Measurements from ENCODE around the gene SMCHD1. TPM values are rescaled to one million over a fixed set of nuclear protein-coding genes. Genes with fewer than 3 reads are reported as not detected.

SMCHD1 gene
- total RNA-seq, 1 donor from 2014 or later, result 29.7 TPM

DNA sequence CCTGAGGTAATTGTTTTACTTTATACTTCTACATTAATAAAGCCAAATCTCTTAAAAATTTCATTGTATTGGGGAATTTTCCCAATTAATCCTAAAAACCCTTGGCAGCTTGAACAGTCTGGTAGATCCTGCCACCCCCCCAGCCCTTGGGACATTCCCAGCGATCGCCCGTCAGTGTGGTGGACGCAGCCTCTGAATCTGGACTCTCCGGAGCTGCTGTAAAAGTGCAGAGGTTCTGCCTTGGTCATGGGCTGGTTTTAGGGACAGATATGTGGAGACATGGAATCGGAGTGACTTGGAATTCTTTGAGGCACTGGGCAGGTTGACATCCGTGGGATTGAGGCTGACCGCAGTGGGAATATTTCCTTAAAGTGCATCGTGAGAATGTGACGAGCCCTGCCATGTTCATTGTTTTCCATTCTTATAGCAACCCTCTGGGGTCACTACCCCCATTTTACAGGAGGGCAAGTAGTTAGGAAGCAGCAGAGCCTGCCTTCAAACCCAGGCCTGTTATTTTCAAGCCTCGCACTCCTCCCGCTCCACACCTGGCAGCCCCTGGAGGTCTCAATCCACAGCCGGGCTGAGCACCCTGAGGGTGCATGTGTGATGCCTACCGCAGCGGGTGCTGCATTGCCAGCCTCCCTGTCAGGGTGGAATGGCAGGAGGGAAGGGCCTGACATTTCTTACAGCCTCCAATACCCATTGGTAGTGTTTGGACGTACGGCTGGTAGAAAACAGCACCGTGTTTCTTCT is 197.8 kb downstream of the SMCHD1 start:
- Histone ChIP-seq H3K27me3 (ENCODE audit: insufficient read depth, low read length) (peaks cover 9% of the 10 kb centered on the region), H3K4me1 (ENCODE audit: insufficient read depth, low read length) (no peaks in the 10 kb centered on the region), H3K27ac (ENCODE audit: low read depth, low read length) (no peak overlapping the region), H3K79me2 (ENCODE audit: insufficient read depth, low read length) (no peaks in the 10 kb centered on the region), H3K4me2 (ENCODE audit: low read length) (no peak overlapping the region), H3K36me3 (ENCODE audit: insufficient read depth, low read length) (no peaks in the 10 kb centered on the region), H4K20me1 (ENCODE audit: insufficient read depth, low read length) (no peaks in the 10 kb centered on the region), H3K9me3 (ENCODE audit: insufficient read depth, low read depth, low read length) (no peaks in the 10 kb centered on the region), H3K9ac (ENCODE audit: low read length) (no peak overlapping the region), H3K4me3 (ENCODE audit: insufficient read depth, low read depth, low read length) (no peak overlapping the region), H2AFZ (ENCODE audit: low read depth, low read length) (no peak overlapping the region)
- H3K36me3 Mint-ChIP-seq (ENCODE audit: low read depth, unreplicated experiment), result peaks cover 2% of the 10 kb centered on the region
- no peaks in the 10 kb centered on the region for H3K27me3 Mint-ChIP-seq (ENCODE audit: low read depth, unreplicated experiment)
- no peak overlapping the region for H3K27ac Mint-ChIP-seq (ENCODE audit: unreplicated experiment)
- TF ChIP-seq, protein P1, sequence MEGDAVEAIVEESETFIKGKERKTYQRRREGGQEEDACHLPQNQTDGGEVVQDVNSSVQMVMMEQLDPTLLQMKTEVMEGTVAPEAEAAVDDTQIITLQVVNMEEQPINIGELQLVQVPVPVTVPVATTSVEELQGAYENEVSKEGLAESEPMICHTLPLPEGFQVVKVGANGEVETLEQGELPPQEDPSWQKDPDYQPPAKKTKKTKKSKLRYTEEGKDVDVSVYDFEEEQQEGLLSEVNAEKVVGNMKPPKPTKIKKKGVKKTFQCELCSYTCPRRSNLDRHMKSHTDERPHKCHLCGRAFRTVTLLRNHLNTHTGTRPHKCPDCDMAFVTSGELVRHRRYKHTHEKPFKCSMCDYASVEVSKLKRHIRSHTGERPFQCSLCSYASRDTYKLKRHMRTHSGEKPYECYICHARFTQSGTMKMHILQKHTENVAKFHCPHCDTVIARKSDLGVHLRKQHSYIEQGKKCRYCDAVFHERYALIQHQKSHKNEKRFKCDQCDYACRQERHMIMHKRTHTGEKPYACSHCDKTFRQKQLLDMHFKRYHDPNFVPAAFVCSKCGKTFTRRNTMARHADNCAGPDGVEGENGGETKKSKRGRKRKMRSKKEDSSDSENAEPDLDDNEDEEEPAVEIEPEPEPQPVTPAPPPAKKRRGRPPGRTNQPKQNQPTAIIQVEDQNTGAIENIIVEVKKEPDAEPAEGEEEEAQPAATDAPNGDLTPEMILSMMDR (IDR thresholded peaks at IDR 0.05; ENCODE audit: insufficient read depth, low read depth, low read length), result no peak
- TF ChIP-seq EZH2 (IDR thresholded peaks at IDR 0.05; ENCODE audit: insufficient read depth, low read length), result no peak
- H3K9me3 Mint-ChIP-seq (ENCODE audit: unreplicated experiment), result no peaks in the 10 kb centered on the region
- H3K4me1 Mint-ChIP-seq (ENCODE audit: low read depth, unreplicated experiment), result peaks cover 34% of the 10 kb centered on the region
- DNase-seq (ENCODE audit: low read depth), result no peak
- no peak overlapping the region for H3K4me3 Mint-ChIP-seq (ENCODE audit: unreplicated experiment)
- FAIRE-seq, result no peak

DNA sequence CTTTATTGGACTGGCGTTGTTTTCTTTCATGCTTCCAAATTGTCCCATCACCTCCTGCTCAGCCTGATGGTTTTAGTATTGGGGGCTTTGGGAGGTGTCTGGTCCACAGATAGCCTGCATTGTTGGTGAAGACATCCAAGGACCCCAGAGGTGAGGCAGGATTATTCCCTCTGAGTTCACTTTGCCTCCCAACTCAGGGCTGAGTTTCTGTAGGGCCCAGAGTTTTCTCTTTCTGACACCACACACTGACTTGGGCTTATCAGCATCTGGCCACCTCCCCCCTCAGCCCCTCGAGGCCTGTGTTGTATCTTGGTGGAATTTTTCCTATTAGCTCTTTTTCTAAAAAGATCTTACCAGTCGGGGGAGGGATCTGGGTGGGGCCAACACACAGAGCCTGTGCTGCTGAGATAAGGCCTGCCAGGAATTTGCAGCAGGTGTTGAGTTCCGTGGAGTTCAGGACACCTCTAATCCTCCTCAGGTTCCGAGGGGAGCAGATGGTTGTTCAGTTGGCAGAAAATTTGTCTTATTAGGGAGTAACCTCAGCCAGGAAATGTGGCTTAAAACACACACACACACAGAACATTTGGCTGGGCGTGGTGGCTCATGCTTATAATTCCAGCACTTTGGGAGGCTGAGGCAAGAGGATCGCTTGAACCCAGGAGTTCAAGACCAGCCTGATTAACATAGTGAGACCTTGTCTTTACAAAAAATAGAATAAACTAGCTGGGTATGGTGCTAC is 198.6 kb downstream of the SMCHD1 start:
- H3K27ac Mint-ChIP-seq (ENCODE audit: unreplicated experiment), result no peak overlapping the region
- no peaks in the 10 kb centered on the region for H3K9me3 ChIP-seq (ENCODE audit: insufficient read depth, low read depth, low read length)

More for the DNA sequence above, 198.6 kb downstream of the SMCHD1 start:
- no peak overlapping the region for H3K9ac ChIP-seq (ENCODE audit: low read length)
- Mint-ChIP-seq H3K9me3 (ENCODE audit: unreplicated experiment) (no peaks in the 10 kb centered on the region), H3K4me1 (ENCODE audit: low read depth, unreplicated experiment) (peaks cover 34% of the 10 kb centered on the region), H3K4me3 (ENCODE audit: unreplicated experiment) (no peak overlapping the region), H3K27me3 (ENCODE audit: low read depth, unreplicated experiment) (no peaks in the 10 kb centered on the region), H3K36me3 (ENCODE audit: low read depth, unreplicated experiment) (peaks cover 2% of the 10 kb centered on the region)
- DNase-seq (ENCODE audit: low read depth), result no peak
- no peak overlapping the region for H3K4me2 ChIP-seq (ENCODE audit: low read length)
- no peak overlapping the region for H2AFZ ChIP-seq (ENCODE audit: low read depth, low read length)
- H3K27ac ChIP-seq (ENCODE audit: low read depth, low read length), result no peak overlapping the region
- no peaks in the 10 kb centered on the region for H3K36me3 ChIP-seq (ENCODE audit: insufficient read depth, low read length)
- H3K4me1 ChIP-seq (ENCODE audit: insufficient read depth, low read length), result no peaks in the 10 kb centered on the region
- no peaks in the 10 kb centered on the region for H4K20me1 ChIP-seq (ENCODE audit: insufficient read depth, low read length)
- FAIRE-seq, result no peak
- peaks cover 1% of the 10 kb centered on the region for H3K27me3 ChIP-seq (ENCODE audit: insufficient read depth, low read length)
- TF ChIP-seq, protein P1 (IDR thresholded peaks at IDR 0.05; ENCODE audit: insufficient read depth, low read depth, low read length), result no peak
- TF ChIP-seq EZH2 (IDR thresholded peaks at IDR 0.05; ENCODE audit: insufficient read depth, low read length), result no peak
- no peak overlapping the region for H3K4me3 ChIP-seq (ENCODE audit: insufficient read depth, low read depth, low read length)
- no peaks in the 10 kb centered on the region for H3K79me2 ChIP-seq (ENCODE audit: insufficient read depth, low read length)

Other genes with a start within 250 kb of the SMCHD1 start
- 9.0 and 10.5 TPM in 2 replicates for gene METTL4, start 84.2 kb upstream of the SMCHD1 start, total RNA-seq
- 1.9 and 3.5 TPM in 2 replicates for gene NDC80, start 84.2 kb upstream of the SMCHD1 start, total RNA-seq
- gene EMILIN2, start 191.3 kb downstream of the SMCHD1 start, total RNA-seq, result 29.6 and 33.4 TPM in 2 replicates